Smooth muscle cell (in vitro differentiated cells): ENCODE measurements around the gene SLC25A26. TPM values are rescaled to one million over a fixed set of nuclear protein-coding genes. Genes with fewer than 3 reads are reported as not detected.

Experiments
- DNase-seq: peaks from one replicate; lab custom pipeline; 2025; ENCODE audit not compliant: unreplicated experiment; lab: John Stamatoyannopoulos, UW
- H2AFZ ChIP-seq: fragments of 200-600 bp; sonication (generic); 2 replicates; pipeline ENCODE4 v1.6.0; 2016; ENCODE audit warnings: antibody characterized with exemption, low read depth, mild to moderate bottlenecking
- H3F3A ChIP-seq: fragments of 200-600 bp; sonication (generic); 2 replicates; pipeline ENCODE4 v1.6.0; 2017; ENCODE audit warnings: antibody characterized with exemption, low read depth
- H3K27ac ChIP-seq: fragments of 200-600 bp; sonication (generic); 2 replicates; pipeline ENCODE4 v1.5.1; 2016; ENCODE audit warnings: low read depth, mild to moderate bottlenecking
- H3K27me3 ChIP-seq: fragments of 200-600 bp; sonication (generic); 2 replicates; pipeline ENCODE4 v1.6.1; 2016; ENCODE audit warnings: low read depth, mild to moderate bottlenecking
- H3K36me3 ChIP-seq: fragments of 200-600 bp; sonication (generic); 2 replicates; pipeline ENCODE4 v1.5.1; 2016; ENCODE audit warnings: low read depth
- H3K4me1 ChIP-seq: fragments of 200-600 bp; sonication (generic); 2 replicates; pipeline ENCODE4 v1.5.1; 2016; ENCODE audit warnings: low read depth
- H3K4me2 ChIP-seq: fragments of 200-600 bp; sonication (generic); 2 replicates; pipeline ENCODE4 v1.6.0; 2016; ENCODE audit warnings: mild to moderate bottlenecking
- H3K4me3 ChIP-seq: fragments of 200-600 bp; sonication (generic); 2 replicates; pipeline ENCODE4 v1.5.1; 2016; ENCODE audit warnings: mild to moderate bottlenecking
- H3K79me2 ChIP-seq: fragments of 200-600 bp; sonication (generic); 2 replicates; pipeline ENCODE4 v1.6.0; 2016; ENCODE audit warnings: low read depth, mild to moderate bottlenecking
- H3K9ac ChIP-seq: fragments of 200-600 bp; sonication (generic); 2 replicates; pipeline ENCODE4 v1.6.0; 2016; ENCODE audit warnings: low read depth
- H3K9me3 ChIP-seq: fragments of 200-600 bp; sonication (generic); replicated peaks from 2 replicates; pipeline ENCODE4 v1.5.1; 2016; ENCODE audit warnings: low read depth
- H4K20me1 ChIP-seq: fragments of 200-600 bp; sonication (generic); 2 replicates; pipeline ENCODE4 v1.6.0; 2016; ENCODE audit warnings: low read depth
- CTCF ChIP-seq: fragments of 200-600 bp; sonication (generic); IDR thresholded peaks from 2 replicates; pipeline ENCODE4 v1.5.1; 2017; ENCODE audit warnings: borderline replicate concordance, mild to moderate bottlenecking, antibody characterized with exemption; ENCODE audit not compliant: insufficient read depth, poor library complexity, severe bottlenecking
- WGBS: methylation state at CpG from one replicate; pipeline ENCODE4 v1.1.7; 2016; ENCODE audit warnings: low lambda C conversion rate; 5-methylcytosine and 5-hydroxymethylcytosine counted together
- polyA plus RNA-seq: library from polyadenylated mRNA; unstranded; fragments of >200 nt; fragmentation: Nextera tagmentation; extraction: Ambion mirVana; gene quantifications from 2 replicates; pipeline ENCODE4 v1.2.1, GENCODE V29; 2016
- total RNA-seq: library from RNA; depleted of rRNA; stranded (reverse); fragments of >200 nt; gene quantifications from 2 replicates; pipeline ENCODE4 v1.2.3, GENCODE V29; 2014

Gene SLC25A26
- total and polyA plus RNA-seq, 2 experiments from 2014 or later = 8.9 to 18.9 TPM

GRCh38 chr3:66233033-66233432 lies 12.2 kb downstream of the SLC25A26 start:
- no peak for DNase-seq
- no peak for TF ChIP-seq CTCF
- H3K4me1 ChIP-seq = no peaks in the 10 kb centered on the region
- H3K9ac ChIP-seq = no peak overlapping the region
- H3K27ac ChIP-seq = no peak overlapping the region
- no peak overlapping the region for H2AFZ ChIP-seq
- H3K4me3 ChIP-seq = no peak overlapping the region
- no peaks in the 10 kb centered on the region for H3F3A ChIP-seq
- peaks cover 18% of the 10 kb centered on the region for H3K79me2 ChIP-seq
- 90% methylated on average over 4 of the region's 4 CpGs for WGBS
- no peaks in the 10 kb centered on the region for H3K27me3 ChIP-seq
- no peaks in the 10 kb centered on the region for H3K9me3 ChIP-seq
- no peaks in the 10 kb centered on the region for H3K36me3 ChIP-seq
- H3K4me2 ChIP-seq = no peak overlapping the region
- peaks cover 23% of the 10 kb centered on the region for H4K20me1 ChIP-seq

GRCh38 chr3:66236281-66236680 lies 15.5 kb downstream of the SLC25A26 start:
- Histone ChIP-seq H3K36me3 (peaks cover 10% of the 10 kb centered on the region), H3K27ac (no peak overlapping the region), H3K4me3 (no peak overlapping the region), H3K27me3 (no peaks in the 10 kb centered on the region), H3K4me2 (no peak overlapping the region), H3K9me3 (peaks cover 2% of the 10 kb centered on the region), H3K4me1 (no peaks in the 10 kb centered on the region), H3K79me2 (peaks cover 14% of the 10 kb centered on the region), H2AFZ (no peak overlapping the region), H3K9ac (no peak overlapping the region), H4K20me1 (peaks cover 14% of the 10 kb centered on the region), H3F3A (no peaks in the 10 kb centered on the region)
- TF ChIP-seq CTCF = peak; percentile 28
- 63% methylated on average over 5 of the region's 5 CpGs for WGBS
- DNase-seq = no peak

GRCh38 chr3:66237552-66237951 lies 16.8 kb downstream of the SLC25A26 start:
- H3K4me2 ChIP-seq = no peak overlapping the region
- 84% methylated on average over 3 of the region's 3 CpGs for WGBS

More at GRCh38 chr3:66237552-66237951, 16.8 kb downstream of the SLC25A26 start:
- H2AFZ ChIP-seq = no peak overlapping the region
- H3K27ac ChIP-seq = no peak overlapping the region
- no peak overlapping the region for H3K4me3 ChIP-seq
- peaks cover 10% of the 10 kb centered on the region for H3K36me3 ChIP-seq
- no peak for DNase-seq
- H3K4me1 ChIP-seq = no peaks in the 10 kb centered on the region
- H4K20me1 ChIP-seq = peaks cover 14% of the 10 kb centered on the region
- H3K9me3 ChIP-seq = peaks cover 2% of the 10 kb centered on the region
- no peak for TF ChIP-seq CTCF
- H3K27me3 ChIP-seq = no peaks in the 10 kb centered on the region
- no peaks in the 10 kb centered on the region for H3F3A ChIP-seq
- no peak overlapping the region for H3K9ac ChIP-seq
- peaks cover 5% of the 10 kb centered on the region for H3K79me2 ChIP-seq
